Measurements from ENCODE around the gene TSC2. TPM values are rescaled to one million over a fixed set of nuclear protein-coding genes. Genes with fewer than 3 reads are reported as not detected.

Gene TSC2
- total RNA-seq, 6 experiments from 2014 or later = 25.7 to 124 (median 59.4) TPM

DNA sequence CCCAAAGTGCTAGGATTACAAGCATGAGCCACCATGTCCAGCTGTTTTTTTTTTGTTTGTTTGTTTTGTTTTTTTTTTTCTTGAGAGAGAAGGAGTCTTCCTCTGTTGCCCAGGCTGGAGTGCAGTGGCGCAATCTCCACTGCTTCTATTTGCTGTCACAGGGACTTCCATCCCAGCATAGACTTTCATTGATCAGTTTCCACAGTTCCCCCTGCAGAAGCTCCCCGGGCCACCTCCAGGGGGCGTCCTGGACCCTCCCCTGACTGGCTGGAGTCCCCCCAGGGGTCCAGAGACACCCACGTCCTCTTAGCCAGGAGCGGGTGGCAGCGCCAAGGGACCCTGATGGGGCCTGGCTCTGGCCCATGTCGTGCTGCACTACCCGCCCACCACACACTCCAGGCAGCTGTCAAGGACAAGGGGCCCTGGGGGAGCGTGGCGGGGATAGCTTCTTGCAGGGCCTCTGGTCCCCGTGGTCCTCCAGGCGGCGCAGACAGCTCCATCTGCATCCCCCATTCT lies 31.3 kb upstream of the TSC2 start:
- no peaks in the 10 kb centered on the region for H3K27me3 ChIP-seq
- no peak overlapping the region for H3K27ac ChIP-seq
- TF ChIP-seq, protein P1, sequence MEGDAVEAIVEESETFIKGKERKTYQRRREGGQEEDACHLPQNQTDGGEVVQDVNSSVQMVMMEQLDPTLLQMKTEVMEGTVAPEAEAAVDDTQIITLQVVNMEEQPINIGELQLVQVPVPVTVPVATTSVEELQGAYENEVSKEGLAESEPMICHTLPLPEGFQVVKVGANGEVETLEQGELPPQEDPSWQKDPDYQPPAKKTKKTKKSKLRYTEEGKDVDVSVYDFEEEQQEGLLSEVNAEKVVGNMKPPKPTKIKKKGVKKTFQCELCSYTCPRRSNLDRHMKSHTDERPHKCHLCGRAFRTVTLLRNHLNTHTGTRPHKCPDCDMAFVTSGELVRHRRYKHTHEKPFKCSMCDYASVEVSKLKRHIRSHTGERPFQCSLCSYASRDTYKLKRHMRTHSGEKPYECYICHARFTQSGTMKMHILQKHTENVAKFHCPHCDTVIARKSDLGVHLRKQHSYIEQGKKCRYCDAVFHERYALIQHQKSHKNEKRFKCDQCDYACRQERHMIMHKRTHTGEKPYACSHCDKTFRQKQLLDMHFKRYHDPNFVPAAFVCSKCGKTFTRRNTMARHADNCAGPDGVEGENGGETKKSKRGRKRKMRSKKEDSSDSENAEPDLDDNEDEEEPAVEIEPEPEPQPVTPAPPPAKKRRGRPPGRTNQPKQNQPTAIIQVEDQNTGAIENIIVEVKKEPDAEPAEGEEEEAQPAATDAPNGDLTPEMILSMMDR (IDR thresholded peaks at IDR 0.05) = peak in 3 of 4 donors; percentile 9 to 25 (median 12)
- TF ChIP-seq POLR2A (IDR thresholded peaks at IDR 0.05) = no peak
- no peaks in the 10 kb centered on the region for H3K36me3 ChIP-seq
- ATAC-seq (peak in 1 of 4 donors; percentile 26), DNase-seq (no peak)
- 47% methylated on average over 5 of the region's 13 CpGs for WGBS (ENCODE audit: insufficient coverage, low coverage, low lambda C conversion rate, missing lambda C conversion rate)
- H3K4me3 ChIP-seq = no peak overlapping the region
- H3K9me3 ChIP-seq = no peaks in the 10 kb centered on the region
- intact Hi-C loops (cut with DNase I) = loop anchor here in 1 of 2 donors (5.0 kb wide), 1 partner anchor 46 kb away; no protein-coding TSS in a partner anchor
- H3K4me1 ChIP-seq = peaks cover 0 to 13% (median 0%) of the 10 kb centered on the region in 4 donors

DNA sequence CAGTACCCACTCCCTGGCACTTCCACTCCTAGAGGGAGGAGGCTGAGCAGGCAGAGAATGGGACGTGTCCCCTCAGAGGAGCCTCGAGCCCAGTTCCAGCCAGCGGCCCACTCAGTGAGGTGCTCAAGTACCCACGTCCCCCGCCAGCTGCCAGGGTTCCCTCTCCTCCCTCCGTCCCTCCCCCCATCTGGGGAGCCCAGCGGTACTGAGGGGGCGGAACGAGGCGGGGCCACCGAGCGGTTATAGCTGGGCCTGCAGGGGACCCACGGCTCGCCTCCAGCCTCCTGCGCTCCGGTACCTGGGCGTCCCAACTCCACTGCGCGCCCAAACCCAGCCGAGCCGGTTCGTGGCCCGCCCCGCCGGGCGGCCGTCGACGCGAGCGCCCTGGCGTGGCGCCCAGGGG lies 28.3 kb upstream of the TSC2 start, which contains the start of gene NPW:
NPW (plus strand) TSS at position 268 of the 403 bp plus-strand sequence.
- intact Hi-C loops (cut with DNase I) = loop anchor here in 1 of 2 donors (5.0 kb wide), 1 partner anchor 43 kb away; no protein-coding TSS in a partner anchor
- TF ChIP-seq, protein P1 (IDR thresholded peaks at IDR 0.05) = no peak
- Histone ChIP-seq H3K27me3 (no peaks in the 10 kb centered on the region), H3K4me3 (peak within 1 kb of the TSS in 1 of 3 donors; percentile 7), H3K9me3 (no peaks in the 10 kb centered on the region), H3K4me1 (peaks cover 0 to 21% (median 7%) of the 10 kb centered on the region in 4 donors), H3K36me3 (no peaks in the 10 kb centered on the region), H3K27ac (no peak within 1 kb of the TSS)
- WGBS (ENCODE audit: insufficient coverage, low coverage, low lambda C conversion rate, missing lambda C conversion rate) = no CpG with 5 or more reads among the region's 33 CpGs
- ATAC-seq (no peak), DNase-seq (peak in 1 of 3 donors; percentile 45)

DNA sequence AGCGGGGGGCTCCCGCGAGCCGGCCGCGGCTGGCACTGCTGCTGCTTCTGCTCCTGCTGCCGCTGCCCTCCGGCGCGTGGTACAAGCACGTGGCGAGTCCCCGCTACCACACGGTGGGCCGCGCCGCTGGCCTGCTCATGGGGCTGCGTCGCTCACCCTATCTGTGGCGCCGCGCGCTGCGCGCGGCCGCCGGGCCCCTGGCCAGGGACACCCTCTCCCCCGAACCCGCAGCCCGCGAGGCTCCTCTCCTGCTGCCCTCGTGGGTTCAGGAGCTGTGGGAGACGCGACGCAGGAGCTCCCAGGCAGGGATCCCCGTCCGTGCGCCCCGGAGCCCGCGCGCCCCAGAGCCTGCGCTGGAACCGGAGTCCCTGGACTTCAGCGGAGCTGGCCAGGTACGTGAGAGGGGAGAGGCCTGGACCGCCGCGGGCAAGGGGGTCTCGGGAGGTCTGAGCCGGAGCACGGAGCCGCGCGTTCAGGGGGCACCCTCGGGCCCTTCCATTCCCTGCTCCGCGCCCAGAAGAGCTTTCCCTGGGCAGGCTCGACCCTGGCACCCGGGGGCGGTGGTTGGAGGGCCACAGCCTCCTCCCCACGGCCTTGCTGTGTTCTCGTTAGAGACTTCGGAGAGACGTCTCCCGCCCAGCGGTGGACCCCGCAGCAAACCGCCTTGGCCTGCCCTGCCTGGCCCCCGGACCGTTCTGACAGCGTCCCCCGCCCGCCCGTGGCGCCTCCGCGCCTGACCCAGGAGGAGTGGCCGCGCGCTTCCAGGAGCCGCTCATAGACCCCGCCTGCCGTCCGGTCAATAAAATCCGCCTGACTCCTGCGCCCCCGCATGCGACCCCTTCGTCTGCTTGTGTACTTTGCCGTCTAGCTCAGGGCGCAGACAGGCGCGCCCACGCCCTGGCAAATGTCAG lies 27.6 kb upstream of the TSC2 start:
- TF ChIP-seq POLR2A (IDR thresholded peaks at IDR 0.05) = no peak
- TF ChIP-seq, protein P1 (IDR thresholded peaks at IDR 0.05) = no peak
- Histone ChIP-seq H3K36me3 (no peaks in the 10 kb centered on the region), H3K4me1 (peaks cover 0 to 21% (median 7%) of the 10 kb centered on the region in 4 donors), H3K4me3 (peak overlapping the region in 1 of 3 donors; percentile 7), H3K27me3 (no peaks in the 10 kb centered on the region), H3K9me3 (no peaks in the 10 kb centered on the region), H3K27ac (no peak overlapping the region)
- no peak for ATAC-seq
- intact Hi-C loops (cut with DNase I) = loop anchor here (5.0 kb wide), 2 partner anchors 42 to 127 kb away; partner anchors contain the start of gene RAB26 (in 1 of the 2)
- DNase-seq = peak in 1 of 3 donors; percentile 33
- WGBS (ENCODE audit: insufficient coverage, low coverage, low lambda C conversion rate, missing lambda C conversion rate) = 0% methylated on average over 10 of the region's 96 CpGs

DNA sequence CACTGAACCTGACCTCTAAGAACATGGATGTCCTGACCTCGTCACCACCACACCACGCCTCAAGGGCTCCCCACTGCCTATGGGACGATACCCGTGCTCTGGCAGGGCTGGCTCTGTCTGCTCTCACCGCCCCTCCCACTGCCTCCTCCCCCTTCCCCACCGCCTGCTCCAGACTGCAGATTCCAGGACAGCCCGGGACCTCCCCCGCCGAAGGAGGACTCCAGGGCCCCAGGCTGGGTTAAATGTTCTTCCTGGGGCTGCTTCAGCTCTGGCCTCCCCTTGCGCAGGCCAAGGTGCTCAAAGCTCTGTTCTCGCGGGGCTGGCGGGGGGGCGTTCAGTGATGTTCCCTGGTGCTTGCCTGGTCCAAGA lies 25.1 kb upstream of the TSC2 start:
- 0% methylated on average over 3 of the region's 14 CpGs for WGBS (ENCODE audit: insufficient coverage, low coverage, low lambda C conversion rate, missing lambda C conversion rate)
- no peaks in the 10 kb centered on the region for H3K9me3 ChIP-seq
- DNase-seq (peak in 1 of 3 donors; percentile 41), ATAC-seq (peak in 2 of 4 donors; percentile 3 to 18)
- H3K27ac ChIP-seq = no peak overlapping the region
- H3K27me3 ChIP-seq = no peaks in the 10 kb centered on the region
- H3K4me3 ChIP-seq = peak overlapping the region in 1 of 3 donors; percentile 22
- peaks cover 0 to 29% (median 12%) of the 10 kb centered on the region in 4 donors for H3K4me1 ChIP-seq
- TF ChIP-seq, protein P1 (IDR thresholded peaks at IDR 0.05) = no peak
- no peak for TF ChIP-seq POLR2A (IDR thresholded peaks at IDR 0.05)
- H3K36me3 ChIP-seq = no peaks in the 10 kb centered on the region
- intact Hi-C loops (cut with DNase I) = loop anchor here in 1 of 2 donors (5.0 kb wide), 1 partner anchor 125 kb away; the partner anchor contains the start of gene RAB26

Measured in right lobe of liver (tissue), 6 donors.